Measurements from ENCODE around the gene ESRRB. TPM values are rescaled to one million over a fixed set of nuclear protein-coding genes. Genes with fewer than 3 reads are reported as not detected.

Gene ESRRB
- total and polyA plus RNA-seq, 12 donors = 2.5 to 13.4 (median 7.0) TPM

GRCh38 chr14:76422662-76423061 is 46.7 kb downstream of the ESRRB start:
- intact Hi-C loops (cut with DNase I) = no loop called here
- peaks cover 0 to 4% (median 0%) of the 10 kb centered on the region in 11 donors for H3K9me3 ChIP-seq
- no peaks in the 10 kb centered on the region for H3K4me1 ChIP-seq
- DNase-seq (no peak), ATAC-seq (no peak)
- no peaks in the 10 kb centered on the region for H3K27me3 ChIP-seq
- no peak overlapping the region for H3K27ac ChIP-seq
- no peaks in the 10 kb centered on the region for H3K36me3 ChIP-seq
- no peak for TF ChIP-seq CTCF (IDR thresholded peaks at IDR 0.05)
- 89 to 96% methylated on average over 7 of the region's 7 CpGs for WGBS, 2 donors
- no peak overlapping the region for H3K4me3 ChIP-seq

GRCh38 chr14:76423534-76423933 is 47.6 kb downstream of the ESRRB start:
- WGBS, 2 donors = 83 to 91% methylated on average over 5 of the region's 5 CpGs

GRCh38 chr14:76424359-76424758 is 48.4 kb downstream of the ESRRB start:
- Histone ChIP-seq H3K4me1 (no peaks in the 10 kb centered on the region), H3K27me3 (no peaks in the 10 kb centered on the region), H3K4me3 (no peak overlapping the region), H3K9me3 (peaks cover 0 to 4% (median 0%) of the 10 kb centered on the region in 11 donors), H3K36me3 (no peaks in the 10 kb centered on the region), H3K27ac (no peak overlapping the region)
- WGBS, 2 donors = 79 to 87% methylated on average over 4 of the region's 4 CpGs
- no peak for DNase-seq
- no peak for ATAC-seq
- no peak for TF ChIP-seq CTCF (IDR thresholded peaks at IDR 0.05)
- intact Hi-C loops (cut with DNase I) = no loop called here

More at GRCh38 chr14:76423534-76423933, 47.6 kb downstream of the ESRRB start:
- H3K4me1 ChIP-seq = no peaks in the 10 kb centered on the region
- H3K4me3 ChIP-seq = no peak overlapping the region
- TF ChIP-seq CTCF (IDR thresholded peaks at IDR 0.05) = no peak
- ATAC-seq (no peak), DNase-seq (no peak)
- H3K36me3 ChIP-seq = no peaks in the 10 kb centered on the region
- no peak overlapping the region for H3K27ac ChIP-seq
- peaks cover 0 to 4% (median 0%) of the 10 kb centered on the region in 11 donors for H3K9me3 ChIP-seq
- intact Hi-C loops (cut with DNase I) = no loop called here
- H3K27me3 ChIP-seq = no peaks in the 10 kb centered on the region

GRCh38 chr14:76426161-76426696 is 50.3 kb downstream of the ESRRB start:
- no peaks in the 10 kb centered on the region for H3K36me3 ChIP-seq
- TF ChIP-seq CTCF (IDR thresholded peaks at IDR 0.05) = no peak
- WGBS, 2 donors = 88 to 95% methylated on average over 1 of the region's 1 CpG
- H3K27ac ChIP-seq = no peak overlapping the region
- H3K9me3 ChIP-seq = peaks cover 0 to 4% (median 0%) of the 10 kb centered on the region in 11 donors
- no peak overlapping the region for H3K4me3 ChIP-seq
- ATAC-seq = no peak
- H3K27me3 ChIP-seq = no peaks in the 10 kb centered on the region
- no peak for DNase-seq
- intact Hi-C loops (cut with DNase I) = no loop called here
- no peaks in the 10 kb centered on the region for H3K4me1 ChIP-seq

All from heart right ventricle (tissue), 16 donors.